ENCODE results near the gene HOXA11.

- TF ChIP-seq CTCF (IDR thresholded peaks at IDR 0.05 in 8 of 11, conservative IDR thresholded peaks at IDR 0.05 in 3 of 11) (no peak), POLR2AphosphoS5 (IDR thresholded peaks at IDR 0.05) (peak in 2 of 3 donors; percentile 19 to 60)
These were observed 17.2 kb upstream of the HOXA11 start for GRCh38 chr7:27202018-27202861.
